SU-DHL-6 (cell line): ENCODE data around the gene BOC.

Experiments
- H2AFZ ChIP-seq: fragments of 200-600 bp; sonication (generic); 2 replicates; pipeline ENCODE4 v1.6.1; 2014; ENCODE audit warnings: low read depth, mild to moderate bottlenecking, moderate library complexity, mixed read lengths, antibody characterized with exemption, low read length; ENCODE audit not compliant: severe bottlenecking
- H3F3A ChIP-seq: fragments of 200-600 bp; shearing (Covaris generic); 2 replicates; pipeline ENCODE4 v1.6.0; 2016; ENCODE audit warnings: antibody characterized with exemption, mild to moderate bottlenecking; ENCODE audit not compliant: insufficient read depth
- H3K27ac ChIP-seq: fragments of 200-600 bp; sonication (generic); 2 replicates; pipeline ENCODE4 v1.5.1; 2016; ENCODE audit warnings: low read depth, mild to moderate bottlenecking, low read length, moderate library complexity, mixed read lengths
- H3K27me3 ChIP-seq: fragments of 200-600 bp; sonication (generic), shearing (Covaris generic); 2 replicates; pipeline ENCODE4 v1.6.0; 2014; ENCODE audit warnings: mild to moderate bottlenecking, low read length
- H3K36me3 ChIP-seq: fragments of 200-600 bp; sonication (generic); 2 replicates; pipeline ENCODE4 v1.6.1; 2014; ENCODE audit warnings: mild to moderate bottlenecking, low read length, mixed read lengths
- H3K4me2 ChIP-seq: fragments of 300-600, 200-600 bp; shearing (Covaris generic), sonication (generic); 2 replicates; pipeline ENCODE4 v1.6.0; 2014; ENCODE audit warnings: low read length, low read depth, mild to moderate bottlenecking; ENCODE audit not compliant: poor library complexity, severe bottlenecking
- H3K4me3 ChIP-seq: fragments of 200-600 bp; sonication (generic); 2 replicates; pipeline ENCODE4 v1.5.1; 2014; ENCODE audit warnings: antibody characterized with exemption, low read length, mild to moderate bottlenecking, mixed read lengths; ENCODE audit not compliant: insufficient read depth, poor library complexity, severe bottlenecking
- H3K79me2 ChIP-seq: fragments of 200-600 bp; sonication (generic); 2 replicates; pipeline ENCODE4 v1.6.1; 2014; ENCODE audit warnings: mild to moderate bottlenecking, low read length, moderate library complexity; ENCODE audit not compliant: insufficient read depth
- H3K9ac ChIP-seq: fragments of 200-600 bp; sonication (generic); 2 replicates; pipeline ENCODE4 v1.7.0; 2014; ENCODE audit warnings: mild to moderate bottlenecking, low read length
- H3K9me2 ChIP-seq: fragments of 200-600 bp; sonication (generic); replicated peaks from 2 replicates; pipeline ENCODE4 v1.6.1; 2014; ENCODE audit warnings: low read length; ENCODE audit not compliant: insufficient read depth
- H3K9me3 ChIP-seq: fragments of 200-600 bp; sonication (generic); 2 replicates; pipeline ENCODE4 v1.6.1; 2014; ENCODE audit warnings: low read length, mixed read lengths; ENCODE audit not compliant: insufficient read depth
- H4K20me1 ChIP-seq: fragments of 200-600 bp; sonication (generic); 2 replicates; pipeline ENCODE4 v1.6.1; 2014; ENCODE audit warnings: low read depth, mild to moderate bottlenecking, antibody characterized with exemption, low read length, moderate library complexity, mixed read lengths
- CTCF ChIP-seq: fragments of 200-600 bp; sonication (generic); IDR thresholded peaks from one replicate; pipeline ENCODE4 v1.5.1; 2017; ENCODE audit warnings: antibody characterized with exemption, mild to moderate bottlenecking, low read length, moderate library complexity; ENCODE audit not compliant: insufficient read depth, poor library complexity, severe bottlenecking
- EZH2phosphoT487 ChIP-seq: fragments of 200-600 bp; sonication (generic), shearing (Covaris generic); conservative IDR thresholded peaks from 2 replicates; pipeline ENCODE4 v1.6.1; 2018; ENCODE audit warnings: mild to moderate bottlenecking, antibody characterized with exemption, low read length, moderate library complexity, mixed read lengths

The BOC gene

GRCh38 chr3:113214917-113215595 is 3.7 kb downstream of the BOC start:
- Histone ChIP-seq H3K36me3 (no peaks in the 10 kb centered on the region), H3K9ac (no peak overlapping the region), H3K9me3 (no peaks in the 10 kb centered on the region), H3K27ac (no peak overlapping the region), H4K20me1 (no peaks in the 10 kb centered on the region), H2AFZ (no peak overlapping the region), H3K4me2 (no peak overlapping the region), H3F3A (no peaks in the 10 kb centered on the region), H3K9me2 (no peaks in the 10 kb centered on the region), H3K79me2 (no peaks in the 10 kb centered on the region), H3K27me3 (no peaks in the 10 kb centered on the region), H3K4me3 (no peak overlapping the region)
- TF ChIP-seq CTCF (no peak), EZH2phosphoT487 (no peak)

- Histone ChIP-seq H3K79me2 (no peaks in the 10 kb centered on the region), H3K9me2 (no peaks in the 10 kb centered on the region)
Observed at GRCh38 chr3:113216393-113216792, 5.0 kb downstream of the BOC start.

GRCh38 chr3:113218011-113218680 is 6.8 kb downstream of the BOC start:
- no peaks in the 10 kb centered on the region for H3K36me3 ChIP-seq
- no peak overlapping the region for H3K9ac ChIP-seq
- no peaks in the 10 kb centered on the region for H4K20me1 ChIP-seq
- no peaks in the 10 kb centered on the region for H3K79me2 ChIP-seq
- TF ChIP-seq CTCF (no peak), EZH2phosphoT487 (no peak)
- H3K27ac ChIP-seq: no peak overlapping the region
- H3K4me2 ChIP-seq: no peak overlapping the region
- no peaks in the 10 kb centered on the region for H3F3A ChIP-seq
- H3K9me3 ChIP-seq: no peaks in the 10 kb centered on the region
- H2AFZ ChIP-seq: no peak overlapping the region
- H3K4me3 ChIP-seq: no peak overlapping the region
- no peaks in the 10 kb centered on the region for H3K27me3 ChIP-seq
- H3K9me2 ChIP-seq: no peaks in the 10 kb centered on the region

More at GRCh38 chr3:113216393-113216792, 5.0 kb downstream of the BOC start:
- H2AFZ ChIP-seq: no peak overlapping the region
- no peak overlapping the region for H3K27ac ChIP-seq
- H3K4me3 ChIP-seq: no peak overlapping the region
- H3K36me3 ChIP-seq: no peaks in the 10 kb centered on the region
- no peaks in the 10 kb centered on the region for H3K27me3 ChIP-seq
- no peak overlapping the region for H3K9ac ChIP-seq
- no peaks in the 10 kb centered on the region for H3K9me3 ChIP-seq
- H3K4me2 ChIP-seq: no peak overlapping the region
- no peak for TF ChIP-seq CTCF
- TF ChIP-seq EZH2phosphoT487: no peak
- no peaks in the 10 kb centered on the region for H3F3A ChIP-seq
- H4K20me1 ChIP-seq: no peaks in the 10 kb centered on the region
